Stimulated activated CD8-positive, alpha-beta memory T cell treated with anti-CD3 and anti-CD28 coated beads, Interleukin-7, amount 100 ng/mL, for 24 hours (primary cell): ENCODE data around the gene PPP2R5E.
"Not testable (repeated sequence)": the region's sequence is repeated elsewhere in the genome, so short reads cannot be mapped to it uniquely, and the experiment has no call there.

Experiments used
- DNase-seq: peaks from one replicate; pipeline ENCODE4 v3.0.0-alpha.2; 2020; ENCODE audit warnings: low read depth

PPP2R5E gene

DNA sequence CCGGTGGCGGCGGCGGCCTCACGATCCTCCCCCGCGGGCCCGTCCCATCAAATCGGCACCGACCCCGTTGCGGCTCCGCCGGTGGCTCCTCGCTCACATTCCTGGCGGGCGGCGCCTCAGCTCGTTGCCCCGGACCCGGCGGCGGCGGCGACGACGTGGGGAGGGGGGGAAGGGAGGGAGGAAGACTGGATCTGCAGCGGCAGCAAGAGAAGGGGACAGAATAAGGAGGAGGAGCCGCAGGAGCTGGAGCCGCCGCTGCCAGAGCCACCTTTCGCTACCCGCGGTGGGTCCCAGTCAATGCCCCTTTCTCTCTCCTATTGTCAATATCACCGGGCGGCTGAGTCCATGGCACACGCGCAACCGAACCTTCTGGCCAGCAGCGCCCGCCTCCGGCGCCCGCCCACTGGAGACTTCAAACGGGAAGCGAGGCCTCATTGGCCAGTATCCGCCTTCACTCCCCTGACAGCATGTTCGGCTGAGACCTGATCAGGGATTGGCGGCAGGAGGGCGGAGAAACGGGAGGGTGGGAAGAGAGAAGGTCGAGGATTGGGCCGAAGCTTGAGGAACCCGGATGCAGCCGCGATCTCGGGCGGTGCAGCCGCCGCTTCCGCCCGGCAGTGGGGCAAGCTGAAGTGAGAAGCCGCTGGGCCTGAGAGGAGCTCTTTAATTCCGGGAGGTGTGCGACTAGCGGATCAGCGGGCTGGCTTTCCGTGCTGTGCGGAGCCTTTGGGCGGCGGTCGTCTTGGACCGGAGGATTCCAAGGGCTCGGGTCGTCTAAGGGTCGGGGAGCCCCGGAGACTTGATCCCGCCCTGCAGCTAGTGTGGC lies at the start of gene PPP2R5E:
Gene PPP2R5E, minus strand, starts transcription at position 378 of the 826 bp plus-strand sequence. CDS start 3,692 bp downstream, outside the sequence.
- peak; percentile 89 for DNase-seq

DNA sequence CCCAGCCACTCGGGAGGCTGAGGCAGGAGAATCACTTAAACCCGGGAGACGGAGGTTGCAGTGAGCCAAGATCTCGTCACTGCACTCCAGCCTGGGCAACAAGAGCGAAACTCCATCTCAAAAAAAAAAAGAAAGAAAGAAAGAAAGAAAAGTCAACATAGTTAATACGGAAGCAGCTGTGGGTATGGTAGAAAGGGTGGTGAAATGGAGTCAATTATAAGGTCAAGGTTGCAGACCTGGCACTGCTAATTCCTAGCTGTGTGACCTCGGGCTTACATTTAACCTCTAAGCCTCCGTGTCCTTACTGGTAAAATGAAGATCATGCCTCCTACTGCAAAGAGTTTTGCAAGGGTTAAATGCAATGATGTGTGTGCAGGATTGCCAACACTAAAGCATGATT lies 39.9 kb upstream of the PPP2R5E start:
- DNase-seq: not testable (repeated sequence)

DNA sequence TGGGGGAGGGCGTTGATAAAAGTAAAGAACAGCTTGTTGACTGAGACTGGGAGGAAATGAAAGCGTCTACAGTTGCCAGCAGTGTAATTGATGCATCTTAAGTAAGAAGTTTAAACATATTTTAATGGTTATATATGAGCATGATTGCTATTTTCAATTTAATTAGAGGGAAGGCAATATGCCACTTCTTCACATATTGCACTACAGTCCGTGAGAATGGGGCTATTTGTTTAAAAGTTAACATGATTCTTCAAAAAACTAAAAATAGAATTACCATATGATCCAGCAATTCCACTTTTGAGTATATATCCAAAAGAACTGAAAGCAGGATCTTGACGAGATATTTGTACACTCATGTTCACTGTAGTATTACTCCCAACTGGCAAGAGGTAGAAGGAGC lies 38.3 kb upstream of the PPP2R5E start:
- DNase-seq: no peak

DNA sequence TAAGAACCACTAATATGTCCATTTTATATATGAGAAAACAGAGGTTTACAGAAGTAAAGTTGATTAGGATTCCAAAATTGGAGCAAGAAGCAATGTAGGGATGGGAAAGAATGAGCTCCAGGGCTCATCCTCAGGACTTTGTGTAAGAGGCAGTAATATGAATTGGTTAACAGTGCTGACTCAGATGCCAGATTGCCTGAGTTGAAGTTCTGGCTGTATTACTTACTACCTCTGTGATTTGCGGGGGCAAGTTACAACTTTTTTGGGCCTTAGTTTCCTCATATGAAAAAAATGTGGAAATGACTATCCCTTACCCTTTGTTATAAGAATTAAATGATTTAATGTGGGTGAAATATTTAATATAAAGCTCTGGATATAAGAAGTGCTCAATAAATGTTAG lies 35.1 kb upstream of the PPP2R5E start:
- no peak for DNase-seq

DNA sequence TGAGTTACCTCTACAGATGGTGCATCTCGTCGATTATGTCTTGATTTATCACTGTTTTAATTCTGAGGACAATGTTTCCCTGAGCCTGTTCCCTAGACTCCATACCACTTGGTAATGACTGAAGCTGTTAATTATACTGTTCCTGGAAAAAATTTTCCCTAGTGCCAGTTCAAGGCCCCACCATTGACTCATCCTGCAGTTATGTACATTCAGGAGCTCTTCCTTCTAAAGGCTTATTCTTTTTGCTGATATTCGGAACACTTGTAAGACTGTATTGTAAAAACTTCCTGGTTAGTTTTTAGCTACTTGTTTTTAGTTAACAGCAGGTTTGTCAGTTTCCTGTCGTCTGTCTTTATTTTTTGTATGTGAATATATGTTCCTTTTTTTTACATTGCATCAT lies 30.4 kb upstream of the PPP2R5E start:
- no peak for DNase-seq

DNA sequence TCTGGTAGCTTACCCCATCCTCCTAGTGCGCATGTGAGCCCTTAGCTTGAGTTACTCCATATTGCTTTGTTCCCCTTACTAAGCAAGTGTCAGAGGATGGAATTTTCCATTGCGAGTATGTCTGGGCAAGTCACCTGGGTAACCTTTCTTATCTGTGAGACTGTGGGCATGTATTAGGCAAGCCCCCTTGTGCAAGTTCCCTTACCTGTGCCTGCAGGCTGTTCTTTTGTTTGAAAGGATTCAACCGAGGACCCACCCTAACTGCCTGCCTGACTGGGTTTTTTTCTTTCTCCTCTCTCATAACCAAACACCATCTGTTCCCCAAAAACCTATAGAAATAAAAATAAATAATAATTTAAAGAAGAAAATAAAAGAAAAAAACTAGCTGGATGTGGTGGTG lies 22.3 kb upstream of the PPP2R5E start:
- no peak for DNase-seq

DNA sequence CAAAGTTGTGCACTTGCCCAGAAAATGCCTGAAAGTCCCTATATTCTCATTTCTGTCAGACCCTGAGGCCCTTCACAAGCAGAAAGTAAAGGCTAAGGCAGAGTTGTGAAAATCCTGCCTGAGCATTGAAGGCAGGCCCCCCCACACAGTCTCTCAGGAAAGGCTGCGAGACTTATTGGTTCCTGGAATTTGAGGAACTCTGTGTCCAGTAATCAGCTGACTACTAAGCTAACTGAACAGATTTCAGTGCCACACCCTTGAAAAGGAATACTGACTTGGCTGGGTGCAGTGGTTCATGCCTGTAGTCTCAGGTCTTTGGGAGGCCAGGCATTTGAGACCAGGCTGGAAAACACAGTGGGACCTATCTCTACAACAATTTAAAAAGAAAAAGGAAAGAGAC lies 21.1 kb upstream of the PPP2R5E start:
- no peak for DNase-seq

DNA sequence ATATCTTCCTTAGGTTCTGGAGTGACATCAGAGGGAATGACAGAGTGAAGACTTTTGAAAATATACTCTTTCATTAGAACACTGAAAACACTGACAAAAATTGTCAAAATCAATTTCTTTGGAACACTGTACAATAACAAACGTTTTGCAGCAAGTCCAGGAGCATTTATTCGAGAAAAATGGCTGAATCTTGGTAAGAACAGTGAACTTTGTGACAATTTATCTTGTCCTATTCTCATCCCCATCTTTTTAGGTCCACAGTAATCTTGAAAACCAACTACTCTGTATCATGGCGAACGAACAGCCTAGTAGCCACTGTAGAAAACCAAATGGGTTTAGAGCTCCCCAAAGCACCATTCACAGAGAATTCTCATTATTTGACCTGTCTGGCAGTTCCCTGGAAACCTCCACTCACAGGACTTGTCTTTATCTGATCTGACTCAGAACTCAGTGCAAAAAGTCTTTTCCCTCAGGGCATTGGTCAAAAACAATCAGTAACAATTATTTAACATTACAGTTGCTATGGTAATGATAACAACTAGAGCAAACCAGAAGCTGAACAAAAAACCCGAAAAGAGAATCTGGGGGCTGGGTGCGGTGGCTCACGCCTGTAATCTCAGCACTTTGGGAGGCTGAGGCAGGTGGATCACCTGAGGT lies 20.3 kb upstream of the PPP2R5E start:
- no peak for DNase-seq

DNA sequence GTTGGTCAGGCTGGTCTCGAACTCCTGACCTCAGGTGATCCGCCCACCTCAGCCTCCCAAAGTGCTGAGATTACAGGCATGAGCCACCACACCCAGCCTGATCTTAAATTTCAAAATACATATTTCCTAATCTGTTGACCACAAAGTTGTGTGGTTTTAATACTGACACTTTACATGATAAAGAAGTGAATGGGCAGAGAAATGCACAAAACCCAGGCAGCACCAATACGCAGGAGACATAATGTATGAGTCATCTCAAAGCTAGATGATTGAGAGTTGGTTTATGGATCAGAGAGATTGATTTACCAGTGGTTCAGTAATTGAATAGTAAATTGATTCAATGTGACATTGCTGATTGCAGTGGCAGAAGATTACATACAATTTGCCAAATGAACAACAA lies 19.2 kb upstream of the PPP2R5E start:
- DNase-seq: no peak

DNA sequence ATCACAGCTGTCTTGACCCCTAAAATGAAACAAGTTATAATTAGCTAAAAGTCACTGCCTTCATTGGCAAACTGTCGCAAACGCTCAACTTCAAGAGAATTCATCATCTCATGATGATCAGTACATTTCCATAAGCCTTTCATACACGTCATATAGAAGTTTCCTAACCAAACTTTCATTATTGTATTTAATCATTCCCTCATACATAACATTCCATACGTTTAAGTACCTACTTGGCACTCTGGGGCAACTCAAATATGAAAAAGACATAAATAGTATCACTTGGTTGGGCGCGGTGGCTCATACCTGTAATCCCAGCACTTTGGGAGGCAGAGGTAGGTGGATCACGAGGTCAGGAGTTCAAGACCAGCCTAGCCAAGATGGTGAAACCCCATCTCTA lies 12.4 kb upstream of the PPP2R5E start:
- DNase-seq: no peak

DNA sequence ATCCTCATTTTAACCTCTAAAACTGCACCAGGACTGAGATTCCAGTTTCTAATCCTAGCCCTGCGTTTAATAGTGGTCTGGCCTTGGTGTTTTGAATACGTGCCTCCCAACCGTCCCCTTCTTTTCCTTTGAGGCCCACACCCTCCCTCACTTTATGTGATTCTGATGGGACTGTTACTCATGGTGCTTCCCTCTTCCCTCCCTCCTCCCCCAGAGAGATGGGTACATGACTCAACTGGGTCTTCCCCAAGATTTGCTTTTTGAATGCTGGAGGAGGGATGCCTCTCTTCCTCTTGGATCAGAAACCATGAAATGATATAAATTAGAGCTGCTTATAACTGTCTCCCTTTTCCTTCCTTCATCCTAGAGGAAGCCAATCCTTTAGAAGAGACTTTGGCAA lies 8.2 kb upstream of the PPP2R5E start:
- no peak for DNase-seq

DNA sequence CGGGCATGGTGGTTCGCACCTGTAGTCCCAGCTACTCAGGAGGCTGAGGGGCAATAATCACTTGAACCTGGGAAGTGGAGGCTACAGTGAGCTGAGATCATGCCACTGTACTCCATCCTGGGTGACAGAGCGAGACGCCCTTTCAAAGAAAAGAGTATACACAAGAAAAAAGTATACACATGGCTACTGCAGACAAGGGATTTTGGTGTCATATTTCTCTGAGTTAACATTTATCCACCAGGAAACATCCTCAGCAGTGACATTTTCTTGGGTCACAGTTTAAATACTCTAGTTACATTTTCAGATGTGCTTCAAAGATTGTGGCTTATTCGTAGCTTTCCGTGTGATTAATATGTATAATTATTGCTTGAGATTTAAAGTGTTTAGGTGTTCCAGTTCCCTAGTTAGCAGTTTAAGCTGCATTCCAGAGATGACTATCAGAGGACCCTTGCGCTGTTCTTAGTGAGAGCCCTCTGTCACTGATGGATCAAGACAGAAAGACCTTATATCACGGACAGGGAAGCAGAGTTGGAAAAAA lies 4.7 kb upstream of the PPP2R5E start:
- no peak for DNase-seq

DNA sequence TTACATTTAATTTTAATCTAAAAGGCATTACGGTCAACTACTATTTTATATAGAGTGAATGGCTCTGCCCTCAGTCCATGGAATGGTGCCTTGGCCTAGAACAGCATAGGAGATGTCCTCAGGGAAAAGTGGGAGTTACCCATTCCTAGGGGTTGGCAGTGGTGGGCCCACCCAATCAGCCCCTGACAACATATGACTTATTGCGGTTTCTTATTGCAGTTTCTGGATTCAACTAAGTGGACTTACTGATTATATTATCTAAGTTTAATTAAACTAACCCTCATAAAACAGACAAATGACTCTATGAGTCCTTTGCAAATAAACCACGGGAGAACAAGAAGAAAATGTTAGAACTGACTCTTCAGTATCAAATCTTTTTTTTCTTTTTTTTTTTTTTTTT lies 2.3 kb upstream of the PPP2R5E start:
- no peak for DNase-seq

DNA sequence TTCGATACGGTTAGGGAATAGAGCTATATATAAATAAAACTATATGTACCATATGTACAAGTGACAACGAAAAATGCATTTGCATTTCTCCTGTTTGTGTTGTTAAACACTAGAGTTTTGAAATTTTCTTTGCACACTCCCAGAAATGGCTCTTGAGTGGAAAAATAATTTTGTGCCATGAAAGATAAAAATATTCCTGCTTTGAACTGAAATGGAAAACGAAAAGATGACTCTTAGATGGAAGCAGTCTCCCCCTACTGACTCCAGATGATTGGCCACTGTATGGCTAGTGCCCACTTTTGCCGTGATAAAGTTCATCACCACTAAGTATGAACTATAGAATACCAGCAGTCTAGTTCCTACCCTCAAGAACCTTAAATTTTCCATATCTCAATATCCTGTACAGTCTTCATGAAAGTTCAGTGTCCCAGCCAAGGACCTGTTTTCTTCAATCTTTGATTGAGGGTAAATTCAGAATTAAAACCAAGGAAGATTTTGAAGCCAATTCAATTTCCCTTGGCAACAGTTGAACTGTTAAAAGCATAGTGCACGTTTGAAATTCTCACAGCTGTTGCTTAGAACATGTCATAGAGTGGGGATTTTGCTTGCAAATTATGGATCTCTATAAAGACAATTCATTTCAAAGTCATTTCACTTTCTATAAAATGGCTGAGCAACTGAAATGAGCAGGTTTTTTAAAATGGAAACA lies 1.6 kb upstream of the PPP2R5E start:
- DNase-seq: no peak

DNA sequence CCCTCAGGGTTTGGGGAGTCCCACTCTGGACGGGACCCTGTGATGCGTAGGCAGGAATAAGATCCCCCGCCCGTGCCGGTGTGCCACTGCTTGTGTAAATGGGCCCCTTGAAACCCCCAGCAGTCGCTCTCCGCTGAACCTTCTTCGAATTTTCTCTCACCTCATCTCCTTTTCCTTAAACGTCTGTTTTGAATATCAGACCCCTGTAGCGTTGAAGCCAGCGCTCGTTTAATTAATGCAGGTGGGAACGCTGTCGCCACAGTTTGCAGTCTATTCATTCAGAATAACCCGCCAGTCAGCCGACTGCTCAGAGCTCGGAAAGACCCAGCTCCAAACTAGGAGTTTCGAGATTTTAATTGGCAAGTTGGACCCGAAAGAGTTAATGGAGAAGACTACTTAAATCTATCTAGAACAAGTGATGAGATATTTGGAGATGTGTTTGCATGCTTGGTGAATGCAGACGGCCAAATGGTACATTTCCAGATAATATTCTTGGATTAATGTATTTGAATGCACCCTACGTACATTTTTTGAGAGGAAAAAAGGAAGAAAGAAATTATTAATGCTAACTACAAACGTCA lies 739 bp upstream of the PPP2R5E start:
- DNase-seq: no peak

DNA sequence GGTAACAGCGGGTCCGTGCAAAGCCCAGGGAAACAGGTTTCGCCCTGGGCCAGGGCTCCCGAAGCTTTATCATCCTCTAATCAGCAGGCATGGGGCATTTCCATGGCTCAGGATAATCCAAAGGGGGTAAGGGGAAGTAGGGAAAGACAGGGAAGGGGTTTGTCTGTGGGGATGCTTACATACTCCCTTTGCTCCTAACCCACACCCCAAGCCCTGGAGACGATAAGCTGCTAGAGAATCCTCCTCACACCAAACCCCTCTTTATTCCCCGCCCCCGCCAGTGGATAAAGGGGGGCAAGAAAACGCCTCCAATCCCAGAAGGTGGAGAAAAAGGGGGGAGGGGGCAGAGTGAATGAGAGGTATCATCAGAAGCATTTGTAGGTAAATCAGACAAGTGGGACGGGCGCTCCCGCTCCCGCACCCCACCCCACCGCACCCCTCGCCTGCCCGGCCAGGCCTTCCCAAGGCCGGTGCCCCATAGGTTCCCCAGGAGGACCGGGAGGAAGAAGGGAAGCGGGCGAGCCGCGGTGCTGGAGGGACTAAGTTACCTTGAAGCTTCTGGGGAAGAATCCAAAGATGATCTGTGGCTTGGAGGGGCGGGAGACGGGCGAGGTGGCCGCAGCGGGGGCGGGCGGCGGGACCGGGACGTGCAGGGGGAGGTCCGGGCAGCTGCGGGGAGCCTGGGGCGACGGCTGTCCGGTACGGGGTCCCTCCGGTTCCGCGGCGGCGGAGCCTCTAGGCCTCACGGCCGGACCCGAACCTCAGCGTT lies 762 bp downstream of the PPP2R5E start:
- no peak for DNase-seq

DNA sequence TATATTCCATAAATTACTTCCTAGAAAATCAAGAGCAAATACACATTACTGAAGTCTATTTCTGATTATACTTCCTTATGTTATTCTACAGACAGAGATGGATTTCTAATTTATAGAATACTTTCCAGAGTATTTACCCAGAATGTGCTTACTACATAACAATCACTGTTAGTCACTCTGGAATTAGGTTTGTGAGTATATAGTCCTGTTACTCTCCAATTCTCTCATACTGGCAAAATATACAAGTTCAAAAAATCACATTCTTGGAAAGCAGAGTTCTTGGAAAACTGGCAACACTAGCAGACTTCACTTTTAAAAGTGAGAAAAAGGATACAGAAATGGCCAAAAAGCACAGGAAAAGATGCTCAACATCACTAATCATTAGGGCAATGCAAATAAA lies 7.3 kb downstream of the PPP2R5E start:
- DNase-seq: no peak

DNA sequence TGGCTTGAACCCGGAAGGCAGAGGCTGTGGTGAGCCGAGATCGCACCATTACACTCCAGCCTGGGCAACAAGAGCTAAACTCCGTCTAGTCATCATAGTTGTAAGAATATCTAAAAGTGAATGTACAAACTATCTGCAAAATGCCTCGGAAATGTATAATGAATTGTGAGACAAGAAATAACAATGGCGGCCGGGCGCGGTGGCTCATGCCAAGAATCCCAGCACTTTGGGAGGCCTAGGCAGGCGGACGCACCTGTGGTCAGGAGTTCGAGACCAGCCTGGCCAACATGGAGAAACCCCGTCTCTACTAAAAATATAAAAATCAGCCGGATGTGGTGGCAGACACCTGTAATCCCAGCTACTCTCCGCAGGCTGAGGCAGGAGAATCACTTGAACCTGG lies 9.7 kb downstream of the PPP2R5E start:
- no peak for DNase-seq

DNA sequence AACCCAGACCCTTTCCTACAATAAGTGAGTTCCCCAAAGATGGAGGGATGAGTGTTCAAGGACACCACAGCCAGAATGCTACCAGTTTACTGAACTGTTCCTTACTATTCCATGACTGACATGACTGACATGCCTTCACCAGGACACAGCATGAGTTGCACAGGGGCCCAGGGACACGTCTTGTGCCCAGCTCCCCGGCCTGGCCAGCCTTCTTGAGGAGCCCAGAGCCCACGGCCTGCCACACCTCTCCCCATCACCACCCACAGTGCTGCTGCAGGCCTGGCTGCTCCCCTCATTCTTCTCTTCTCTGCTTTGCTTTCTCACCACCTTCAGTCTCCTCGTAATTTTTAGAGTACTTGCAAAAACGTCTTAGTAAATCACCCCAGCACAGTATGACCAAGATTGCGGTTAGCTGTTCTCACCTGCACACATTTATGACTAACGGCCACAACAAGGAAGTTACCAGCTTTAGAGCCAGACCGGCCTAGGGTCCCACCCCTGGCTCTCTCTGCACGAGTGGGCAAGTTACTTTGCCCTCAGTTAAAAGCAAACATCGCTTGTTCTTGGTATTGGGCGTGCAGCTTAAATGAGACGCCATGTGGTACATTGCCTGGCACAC lies 18.5 kb downstream of the PPP2R5E start:
- DNase-seq: no peak

DNA sequence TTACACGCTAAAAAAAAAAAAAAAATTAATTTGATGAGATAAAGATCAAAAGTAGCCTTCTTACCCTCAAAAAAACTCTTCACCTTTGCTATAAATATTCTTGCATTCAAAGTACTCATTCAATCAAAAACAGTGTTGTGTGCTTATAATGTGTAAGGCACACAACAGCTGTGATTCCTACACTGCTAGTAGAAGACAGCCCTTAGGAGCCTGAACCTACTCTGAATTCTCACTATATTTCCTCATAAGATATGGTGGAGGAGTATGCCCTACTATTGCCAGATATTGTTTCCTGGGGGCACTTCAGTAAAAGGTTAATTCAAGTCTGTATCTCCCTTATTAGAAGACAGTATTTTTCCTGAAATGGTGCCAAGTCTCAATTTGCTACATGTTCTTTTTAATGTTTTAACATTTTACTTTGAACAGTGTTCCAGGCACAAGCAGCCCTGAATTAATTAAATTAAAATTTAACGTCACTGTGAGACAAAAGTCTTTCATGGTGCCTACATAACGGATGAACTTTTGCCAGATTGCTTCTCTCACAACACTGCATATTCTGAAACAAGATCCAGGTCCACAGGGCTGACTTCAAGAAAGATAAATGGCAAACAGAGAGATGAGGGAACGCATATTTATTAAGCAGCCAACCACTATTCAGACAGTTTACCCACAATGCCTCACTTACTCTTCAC lies 19.3 kb downstream of the PPP2R5E start:
- DNase-seq: no peak

DNA sequence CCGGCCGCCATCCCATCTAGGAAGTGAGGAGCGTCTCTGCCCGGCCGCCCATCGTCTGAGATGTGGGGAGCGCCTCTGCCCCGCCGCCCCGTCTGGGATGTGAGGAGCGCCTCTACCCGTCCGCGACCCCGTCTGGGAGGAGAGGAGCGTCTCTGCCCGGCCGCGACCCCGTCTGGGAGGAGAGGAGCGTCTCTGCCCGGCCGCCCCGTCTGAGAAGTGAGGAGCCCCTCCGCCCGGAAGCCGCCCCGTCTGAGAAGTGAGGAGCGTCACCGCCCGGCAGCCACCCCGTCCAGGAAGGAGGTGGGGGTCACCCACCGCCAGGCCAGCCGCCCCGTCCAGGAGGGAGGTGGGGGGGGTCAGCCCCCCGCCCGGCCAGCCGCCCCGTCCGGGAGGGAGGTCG lies 20.7 kb downstream of the PPP2R5E start:
- not testable (repeated sequence) for DNase-seq
